ENCODE data around the gene NDUFB10.
A peak's percentile ranks its signal among the peaks of the same experiment; 100 is the strongest.

The NDUFB10 gene

GRCh38 chr16:1973461-1974156 lies 14.3 kb downstream of the NDUFB10 start:
- no peak for DNase-seq

DNA sequence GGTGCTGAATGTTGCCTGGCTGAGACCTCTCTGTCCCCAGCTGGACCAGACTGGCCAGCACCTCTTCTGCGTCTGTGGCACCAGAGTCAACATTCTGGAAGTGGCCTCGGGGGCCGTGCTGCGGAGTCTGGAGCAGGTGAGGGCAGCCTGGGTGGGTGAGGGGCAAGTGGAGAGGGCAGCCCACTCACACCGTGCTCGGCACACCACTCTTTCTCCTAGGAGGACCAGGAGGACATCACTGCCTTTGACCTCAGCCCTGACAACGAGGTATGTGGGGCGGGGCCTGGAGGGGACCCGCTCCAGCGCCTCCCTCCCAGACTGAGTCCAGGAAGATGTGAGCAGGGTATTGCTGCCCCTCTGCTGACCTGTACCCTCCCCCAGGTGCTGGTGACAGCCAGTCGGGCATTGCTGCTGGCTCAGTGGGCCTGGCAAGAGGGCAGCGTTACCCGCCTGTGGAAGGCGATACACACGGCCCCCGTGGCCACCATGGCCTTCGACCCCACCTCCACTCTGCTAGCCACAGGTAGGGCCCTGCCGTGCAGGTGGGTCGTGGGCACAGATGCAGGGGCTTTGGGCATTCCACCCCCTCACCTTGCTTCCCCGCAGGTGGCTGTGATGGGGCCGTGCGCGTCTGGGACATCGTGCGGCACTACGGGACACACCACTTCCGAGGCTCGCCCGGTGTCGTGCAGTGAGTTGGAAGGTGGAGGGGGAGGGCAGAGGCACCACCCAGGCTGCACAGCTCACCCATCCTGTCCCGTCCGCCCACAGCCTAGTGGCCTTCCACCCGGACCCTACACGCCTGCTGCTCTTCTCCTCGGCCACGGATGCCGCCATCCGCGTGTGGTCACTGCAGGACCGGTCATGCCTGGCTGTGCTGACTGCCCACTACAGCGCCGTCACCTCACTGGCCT lies 15.1 kb downstream of the NDUFB10 start:
- DNase-seq: no peak

GRCh38 chr16:1975432-1976215 lies 16.3 kb downstream of the NDUFB10 start:
- DNase-seq: no peak

GRCh38 chr16:1976216-1976520 lies 16.8 kb downstream of the NDUFB10 start:
- no peak for DNase-seq

- DNase-seq: no peak
Measured at GRCh38 chr16:1976951-1977874, 17.9 kb downstream of the NDUFB10 start.

- DNase-seq: no peak
Measured at GRCh38 chr16:1977875-1978268, 18.5 kb downstream of the NDUFB10 start.

GRCh38 chr16:1978476-1979120 lies 19.3 kb downstream of the NDUFB10 start:
- DNase-seq: no peak

DNA sequence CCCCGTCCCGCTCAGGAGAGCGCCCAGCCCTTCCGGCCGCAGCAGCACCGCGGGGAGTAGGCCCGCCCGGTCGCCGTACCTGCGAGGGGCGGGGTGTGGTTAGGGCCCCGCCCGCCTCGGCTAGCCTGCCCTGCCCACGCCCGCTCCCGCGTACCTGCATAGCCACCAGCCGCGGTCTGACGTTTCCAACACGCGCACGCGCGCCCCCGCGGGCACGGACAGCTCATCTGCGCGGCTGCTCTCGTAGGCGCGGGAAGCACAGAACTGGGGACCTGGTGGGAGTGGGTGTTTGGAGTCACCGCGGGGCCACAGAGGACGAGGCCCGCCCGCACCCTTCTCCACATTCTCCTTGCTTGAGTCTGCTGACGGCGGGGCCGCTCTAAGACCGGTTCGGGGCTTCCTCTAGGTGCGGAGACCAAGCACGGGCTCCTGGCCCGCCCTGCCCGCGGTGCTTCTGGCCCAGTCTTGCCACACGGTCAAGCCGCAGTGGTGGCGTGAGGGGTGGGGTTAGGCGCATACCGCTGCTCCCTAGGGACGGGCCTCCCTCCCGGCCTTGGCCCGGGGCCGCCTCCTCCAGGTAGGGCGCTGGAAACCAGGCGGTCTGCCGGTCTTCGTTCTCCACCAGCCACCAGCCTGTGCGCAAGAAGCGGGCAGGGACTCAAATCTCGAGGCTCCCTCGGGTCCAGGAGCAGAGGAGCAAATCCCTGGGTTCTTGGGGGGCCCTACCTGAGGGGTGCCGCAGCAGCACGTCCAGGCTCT lies 20.1 kb downstream of the NDUFB10 start:
- no peak for DNase-seq

GRCh38 chr16:1980030-1980769 lies 20.9 kb downstream of the NDUFB10 start:
- DNase-seq: no peak

GRCh38 chr16:1980770-1981087 lies 21.4 kb downstream of the NDUFB10 start:
- no peak for DNase-seq

GRCh38 chr16:1981398-1981836 lies 22.1 kb downstream of the NDUFB10 start, which contains the start of gene NOXO1:
TSS of gene NOXO1 (minus strand) at chr16:1981469. CDS start at chr16:1981179, 290 bp downstream.
- DNase-seq: no peak

- DNase-seq: peak; percentile 54
Measured at GRCh38 chr16:1982013-1982433, 22.7 kb downstream of the NDUFB10 start.

GRCh38 chr16:1982991-1983543 lies 23.7 kb downstream of the NDUFB10 start:
- DNase-seq: no peak

GRCh38 chr16:1983544-1984346 lies 24.4 kb downstream of the NDUFB10 start, which contains the start of gene GFER:
TSS of gene GFER (plus strand) at chr16:1984193. CDS start at chr16:1984219, 26 bp downstream.
- DNase-seq: peak; percentile 85

GRCh38 chr16:1984347-1985225 lies 25.2 kb downstream of the NDUFB10 start:
- no peak for DNase-seq

DNA sequence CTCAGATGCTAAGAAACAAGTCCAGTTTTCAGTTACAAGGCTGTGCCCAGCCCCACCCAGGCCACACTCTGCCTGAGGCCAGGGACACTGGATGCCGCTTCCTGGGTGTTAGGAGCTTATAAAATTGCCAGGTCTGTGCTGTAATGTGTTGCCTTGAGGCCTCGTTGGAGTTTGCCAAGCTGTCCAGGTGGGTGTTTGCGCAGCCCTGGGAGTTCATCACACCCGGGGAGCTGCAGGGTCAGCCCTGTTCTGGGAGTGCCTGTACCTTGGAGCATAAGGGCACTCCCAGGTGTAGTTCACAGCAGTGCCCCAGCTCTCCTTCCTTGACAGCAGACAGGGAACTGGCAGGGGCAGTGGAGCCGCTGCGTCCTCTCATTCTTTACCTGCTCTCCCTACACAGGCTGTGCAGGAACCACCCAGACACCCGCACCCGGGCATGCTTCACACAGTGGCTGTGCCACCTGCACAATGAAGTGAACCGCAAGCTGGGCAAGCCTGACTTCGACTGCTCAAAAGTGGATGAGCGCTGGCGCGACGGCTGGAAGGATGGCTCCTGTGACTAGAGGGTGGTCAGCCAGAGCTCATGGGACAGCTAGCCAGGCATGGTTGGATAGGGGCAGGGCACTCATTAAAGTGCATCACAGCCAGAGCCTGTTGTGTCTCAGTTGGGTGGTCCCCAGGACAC lies 26.3 kb downstream of the NDUFB10 start:
- no peak for DNase-seq

- DNase-seq: no peak
Measured at GRCh38 chr16:1987198-1987597, 27.9 kb downstream of the NDUFB10 start.

All from NCI-H1092 treated with DMSO at 0.1 percent for 48 hours (cell line).